ENCODE measurements around the gene PELI3. TPM values are rescaled to one million over a fixed set of nuclear protein-coding genes. Genes with fewer than 3 reads are reported as not detected.
A peak's percentile ranks its signal among the peaks of the same experiment; 100 is the strongest.
"Not testable (repeated sequence)": the region's sequence is repeated elsewhere in the genome, so short reads cannot be mapped to it uniquely, and the experiment has no call there.

PELI3 gene
- total RNA-seq, 1 experiment from 2014 or later = 21.1 TPM

- TF ChIP-seq CTCF (IDR thresholded peaks at IDR 0.05; ENCODE audit: insufficient read depth in 1 of 2, low read depth in 1 of 2, low read length in 1 of 2, severe bottlenecking in 1 of 2, unreplicated experiment in 1 of 2) = no peak
- Histone ChIP-seq H3K9me3 (no peaks in the 10 kb centered on the region), H3K27me3 (replicated peaks; ENCODE audit: control insufficient read depth, insufficient read depth, low read length) (no peaks in the 10 kb centered on the region), H3K4me1 (peaks cover 6% of the 10 kb centered on the region; the same call in 1 of the 2 replicates), H3K36me3 (ENCODE audit: control insufficient read depth, insufficient read depth, low read length) (peaks cover 7% of the 10 kb centered on the region), H3K4me3 (ENCODE audit: low read depth, low read length) (no peak overlapping the region)
- DNase-seq = no peak
- intact Hi-C loops (cut with micrococcal nuclease; ENCODE audit: unreplicated experiment) = no loop called here
- Mint-ChIP-seq H3K4me3 (ENCODE audit: unreplicated experiment) (no peak overlapping the region), H3K27me3 (ENCODE audit: insufficient read depth, unreplicated experiment) (no peaks in the 10 kb centered on the region), H3K4me1 (ENCODE audit: low read depth, unreplicated experiment) (no peaks in the 10 kb centered on the region), H3K9me3 (ENCODE audit: unreplicated experiment) (no peaks in the 10 kb centered on the region), H3K36me3 (ENCODE audit: insufficient read depth, unreplicated experiment) (peaks cover 59% of the 10 kb centered on the region), H3K27ac (ENCODE audit: unreplicated experiment) (no peak overlapping the region)
- BruUV-seq (replicated peaks) = no TSS peak
- ChIA-PET CTCF (interaction anchor here (1.2 to 1.9 kb wide), 2 partner anchors 22 to 47 kb away, joined by 4 to 5 read pairs; partner anchors contain the start of gene DPP3), POLR2A (interaction anchor here (0.7 kb wide), 1 partner anchor 247 kb away, joined by 3 read pairs; no protein-coding TSS in a partner anchor)
These were observed 34.1 kb upstream of the PELI3 start for GRCh38 chr11:66432597-66432996.

- no peaks in the 10 kb centered on the region for H3K27me3 ChIP-seq (replicated peaks; ENCODE audit: control insufficient read depth, insufficient read depth, low read length)
- CTCF ChIA-PET = interaction anchor here (0.6 to 1.7 kb wide), 22 partner anchors 9 to 919 kb away, joined by 3 to 65 read pairs (median 8); partner anchors contain the start of genes DPP3, PELI3, RBM4 and RBM4B
- Mint-ChIP-seq H3K4me3 (ENCODE audit: unreplicated experiment) (peak overlapping the region; percentile 100), H3K36me3 (ENCODE audit: insufficient read depth, unreplicated experiment) (peaks cover 61% of the 10 kb centered on the region), H3K27ac (ENCODE audit: unreplicated experiment) (peak overlapping the region; percentile 100), H3K9me3 (ENCODE audit: unreplicated experiment) (peaks cover 7% of the 10 kb centered on the region), H3K27me3 (ENCODE audit: insufficient read depth, unreplicated experiment) (no peaks in the 10 kb centered on the region), H3K4me1 (ENCODE audit: low read depth, unreplicated experiment) (peaks cover 24% of the 10 kb centered on the region)
- TF ChIP-seq CTCF (IDR thresholded peaks at IDR 0.05; ENCODE audit: insufficient read depth in 1 of 2, low read depth in 1 of 2, low read length in 1 of 2, severe bottlenecking in 1 of 2, unreplicated experiment in 1 of 2) = no peak
- H3K4me1 ChIP-seq = peaks cover 17% of the 10 kb centered on the region
- TSS peak; percentile 44 for BruUV-seq (replicated peaks)
- peak; percentile 52 to 67 for DNase-seq
- POLR2A ChIA-PET = interaction anchor here (0.6 to 1.7 kb wide), 8 partner anchors 16 to 802 kb away, joined by 3 to 57 read pairs (median 7); partner anchors contain the start of genes ACTN3, CCDC87, CCS and DPP3
- peak overlapping the region; percentile 81 for H3K4me3 ChIP-seq (ENCODE audit: low read depth, low read length)
- H3K9me3 ChIP-seq = peaks cover 2% of the 10 kb centered on the region; the same call in 1 of the 2 replicates
- intact Hi-C loops (cut with micrococcal nuclease; ENCODE audit: unreplicated experiment) = loop anchor here (1.0 to 2.0 kb wide), 3 partner anchors 17 to 42 kb away; partner anchors contain the start of genes DPP3 and NPAS4
- H3K36me3 ChIP-seq (ENCODE audit: control insufficient read depth, insufficient read depth, low read length) = peaks cover 7% of the 10 kb centered on the region
These were observed 28.7 kb upstream of the PELI3 start for GRCh38 chr11:66437979-66438503.

GRCh38 chr11:66438504-66439466 is 27.9 kb upstream of the PELI3 start, which contains the start of gene MRPL11:
Gene MRPL11, minus strand, starts transcription at chr11:66438848. Its CDS starts 94 bp downstream, at chr11:66438754.
- Histone ChIP-seq H3K27me3 (replicated peaks; ENCODE audit: control insufficient read depth, insufficient read depth, low read length) (no peaks in the 10 kb centered on the region), H3K4me3 (ENCODE audit: low read depth, low read length) (peak within 1 kb of the TSS; percentile 81), H3K36me3 (ENCODE audit: control insufficient read depth, insufficient read depth, low read length) (peaks cover 7% of the 10 kb centered on the region), H3K9me3 (peaks cover 10% of the 10 kb centered on the region), H3K4me1 (peaks cover 17% of the 10 kb centered on the region)
- H3K36me3 Mint-ChIP-seq (ENCODE audit: insufficient read depth, unreplicated experiment) = peaks cover 56% of the 10 kb centered on the region
- TF ChIP-seq CTCF (IDR thresholded peaks at IDR 0.05; ENCODE audit: insufficient read depth in 1 of 2, low read depth in 1 of 2, low read length in 1 of 2, severe bottlenecking in 1 of 2, unreplicated experiment in 1 of 2) = peak; percentile 79 to 96
- no peaks in the 10 kb centered on the region for H3K27me3 Mint-ChIP-seq (ENCODE audit: insufficient read depth, unreplicated experiment)
- BruUV-seq (replicated peaks) = TSS peak; percentile 84
- H3K4me1 Mint-ChIP-seq (ENCODE audit: low read depth, unreplicated experiment) = peaks cover 27% of the 10 kb centered on the region
- H3K27ac Mint-ChIP-seq (ENCODE audit: unreplicated experiment) = peak within 1 kb of the TSS; percentile 100
- H3K4me3 Mint-ChIP-seq (ENCODE audit: unreplicated experiment) = peak within 1 kb of the TSS; percentile 100
- intact Hi-C loops (cut with micrococcal nuclease; ENCODE audit: unreplicated experiment) = loop anchor here (1.0 to 2.0 kb wide), 5 partner anchors 17 to 42 kb away; partner anchors contain the start of genes DPP3, NPAS4 and PELI3
- peak; percentile 97 to 98 for DNase-seq
- ChIA-PET POLR2A (interaction anchor here (0.5 to 1.7 kb wide), 15 partner anchors 8 to 935 kb away, joined by 3 to 57 read pairs (median 4); partner anchors contain the start of genes ACTN3, CCDC87, CCS and CLCF1), CTCF (interaction anchor here (0.6 to 1.7 kb wide), 37 partner anchors 8 to 919 kb away, joined by 3 to 65 read pairs (median 4); partner anchors contain the start of genes CCDC87, CCS, DPP3 and PELI3)
- peaks cover 15% of the 10 kb centered on the region for H3K9me3 Mint-ChIP-seq (ENCODE audit: unreplicated experiment)

- POLR2A ChIA-PET; H3K4me3 Mint-ChIP-seq (ENCODE audit: unreplicated experiment); intact Hi-C loops (cut with micrococcal nuclease; ENCODE audit: unreplicated experiment); H3K27me3 ChIP-seq (replicated peaks; ENCODE audit: control insufficient read depth, insufficient read depth, low read length); H3K4me3 ChIP-seq (ENCODE audit: low read depth, low read length); H3K36me3 ChIP-seq (ENCODE audit: control insufficient read depth, insufficient read depth, low read length); H3K27me3 Mint-ChIP-seq (ENCODE audit: insufficient read depth, unreplicated experiment); DNase-seq; BruUV-seq (replicated peaks); H3K27ac Mint-ChIP-seq (ENCODE audit: unreplicated experiment): not testable (repeated sequence)
- Mint-ChIP-seq H3K4me1 (ENCODE audit: low read depth, unreplicated experiment) (peaks cover 34% of the 10 kb centered on the region), H3K9me3 (ENCODE audit: unreplicated experiment) (peaks cover 20% of the 10 kb centered on the region), H3K36me3 (ENCODE audit: insufficient read depth, unreplicated experiment) (peaks cover 42% of the 10 kb centered on the region)
- H3K9me3 ChIP-seq = peaks cover 17% of the 10 kb centered on the region
- CTCF ChIA-PET = interaction anchor here (0.6 to 1.1 kb wide), 4 partner anchors 19 to 205 kb away, joined by 3 to 4 read pairs (median 4); partner anchors contain the start of genes DPP3 and PELI3
- H3K4me1 ChIP-seq = peaks cover 21% of the 10 kb centered on the region
These were observed 26.4 kb upstream of the PELI3 start for GRCh38 chr11:66440101-66440939.

Measured in Caco-2 (cell line).